ENCODE data around the gene ULK4. TPM values are rescaled to one million over a fixed set of nuclear protein-coding genes. Genes with fewer than 3 reads are reported as not detected.
"Not testable (repeated sequence)": the region's sequence is repeated elsewhere in the genome, so short reads cannot be mapped to it uniquely, and the experiment has no call there.

Gene ULK4
- total RNA-seq, 4 donors from 2014 or later: 3.2 to 18.7 (median 12.6) TPM

DNA sequence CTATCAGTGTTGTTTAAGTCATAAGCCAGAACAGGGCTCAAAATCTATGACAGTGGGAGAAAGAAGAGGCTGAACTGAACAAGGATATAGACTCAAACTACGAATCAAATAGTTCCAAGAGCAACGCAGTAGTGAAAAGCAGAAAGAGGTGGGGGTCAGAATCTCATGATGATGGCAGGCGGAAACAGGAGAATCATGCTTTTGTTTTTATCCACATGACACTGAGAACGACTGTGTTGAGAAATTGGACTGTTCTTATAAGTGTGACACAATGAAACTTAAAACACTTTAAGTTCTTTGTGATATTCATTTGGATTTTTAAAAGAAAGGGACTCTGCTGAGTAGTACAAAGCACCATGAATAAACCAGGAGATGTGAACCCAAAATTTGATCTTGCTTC, 309.4 kb downstream of the ULK4 start:
- intact Hi-C loops (cut with DNase I; ENCODE audit: low total_unique reads): no loop called here
- TF ChIP-seq, protein P1, sequence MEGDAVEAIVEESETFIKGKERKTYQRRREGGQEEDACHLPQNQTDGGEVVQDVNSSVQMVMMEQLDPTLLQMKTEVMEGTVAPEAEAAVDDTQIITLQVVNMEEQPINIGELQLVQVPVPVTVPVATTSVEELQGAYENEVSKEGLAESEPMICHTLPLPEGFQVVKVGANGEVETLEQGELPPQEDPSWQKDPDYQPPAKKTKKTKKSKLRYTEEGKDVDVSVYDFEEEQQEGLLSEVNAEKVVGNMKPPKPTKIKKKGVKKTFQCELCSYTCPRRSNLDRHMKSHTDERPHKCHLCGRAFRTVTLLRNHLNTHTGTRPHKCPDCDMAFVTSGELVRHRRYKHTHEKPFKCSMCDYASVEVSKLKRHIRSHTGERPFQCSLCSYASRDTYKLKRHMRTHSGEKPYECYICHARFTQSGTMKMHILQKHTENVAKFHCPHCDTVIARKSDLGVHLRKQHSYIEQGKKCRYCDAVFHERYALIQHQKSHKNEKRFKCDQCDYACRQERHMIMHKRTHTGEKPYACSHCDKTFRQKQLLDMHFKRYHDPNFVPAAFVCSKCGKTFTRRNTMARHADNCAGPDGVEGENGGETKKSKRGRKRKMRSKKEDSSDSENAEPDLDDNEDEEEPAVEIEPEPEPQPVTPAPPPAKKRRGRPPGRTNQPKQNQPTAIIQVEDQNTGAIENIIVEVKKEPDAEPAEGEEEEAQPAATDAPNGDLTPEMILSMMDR (IDR thresholded peaks at IDR 0.05): no peak
- TF ChIP-seq POLR2A (IDR thresholded peaks at IDR 0.05): no peak
- H3K4me3 ChIP-seq (ENCODE audit: low read depth, poor library complexity, severe bottlenecking): no peak overlapping the region
- no peak for DNase-seq (ENCODE audit: low spot score in 2 of 2)
- 74 to 85% methylated on average over 4 of the region's 4 CpGs for WGBS, 2 donors

DNA sequence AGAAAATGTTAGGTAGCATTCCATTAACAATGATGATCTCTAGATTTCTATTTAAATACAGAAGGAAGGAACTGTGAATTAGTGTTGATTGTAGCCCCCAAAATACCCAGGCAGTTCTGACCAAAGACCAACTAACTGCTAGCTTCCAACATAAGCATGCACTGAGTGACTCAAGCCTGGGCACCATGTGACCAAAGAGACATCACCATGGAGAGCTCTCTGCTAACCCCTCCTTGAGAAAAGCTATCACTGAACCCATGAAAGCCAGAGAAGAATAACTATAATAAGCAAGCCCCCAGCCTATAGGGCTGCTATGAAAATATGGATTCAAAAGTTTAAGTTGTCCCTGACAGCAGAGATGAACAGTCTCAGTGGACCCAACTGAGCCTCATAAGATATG, 310.2 kb downstream of the ULK4 start:
- H3K4me3 ChIP-seq (ENCODE audit: low read depth, poor library complexity, severe bottlenecking): no peak overlapping the region
- DNase-seq (ENCODE audit: low spot score in 2 of 2): no peak
- TF ChIP-seq, protein P1 (IDR thresholded peaks at IDR 0.05): no peak
- TF ChIP-seq POLR2A (IDR thresholded peaks at IDR 0.05): no peak
- intact Hi-C loops (cut with DNase I; ENCODE audit: low total_unique reads): no loop called here

DNA sequence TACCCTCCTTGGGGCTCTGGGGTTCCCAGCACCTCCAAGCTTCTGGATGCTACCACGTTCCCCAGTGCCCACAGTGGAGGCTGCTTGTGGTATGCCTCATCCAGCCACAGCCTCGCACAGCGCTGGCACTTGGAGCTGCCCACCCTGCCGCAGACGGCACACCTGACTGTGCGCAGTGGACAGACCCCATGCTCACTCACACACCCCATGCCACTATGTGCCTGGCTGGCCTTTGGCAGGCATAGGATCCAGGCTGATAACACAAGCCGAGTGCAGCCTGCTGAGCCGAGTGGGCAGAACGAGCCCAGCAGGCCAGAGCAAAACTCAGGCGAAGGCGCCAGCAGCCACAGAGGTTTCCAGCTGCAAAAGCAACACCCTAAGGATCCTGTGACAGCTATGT, 311.5 kb downstream of the ULK4 start:
- no peak for TF ChIP-seq POLR2A (IDR thresholded peaks at IDR 0.05)
- TF ChIP-seq, protein P1 (IDR thresholded peaks at IDR 0.05): no peak
- no peak for DNase-seq (ENCODE audit: low spot score in 2 of 2)
- 96 to 97% methylated on average over 7 to 11 of the region's 11 CpGs for WGBS, 2 donors
- intact Hi-C loops (cut with DNase I; ENCODE audit: low total_unique reads): no loop called here
- no peak overlapping the region for H3K4me3 ChIP-seq (ENCODE audit: low read depth, poor library complexity, severe bottlenecking)

DNA sequence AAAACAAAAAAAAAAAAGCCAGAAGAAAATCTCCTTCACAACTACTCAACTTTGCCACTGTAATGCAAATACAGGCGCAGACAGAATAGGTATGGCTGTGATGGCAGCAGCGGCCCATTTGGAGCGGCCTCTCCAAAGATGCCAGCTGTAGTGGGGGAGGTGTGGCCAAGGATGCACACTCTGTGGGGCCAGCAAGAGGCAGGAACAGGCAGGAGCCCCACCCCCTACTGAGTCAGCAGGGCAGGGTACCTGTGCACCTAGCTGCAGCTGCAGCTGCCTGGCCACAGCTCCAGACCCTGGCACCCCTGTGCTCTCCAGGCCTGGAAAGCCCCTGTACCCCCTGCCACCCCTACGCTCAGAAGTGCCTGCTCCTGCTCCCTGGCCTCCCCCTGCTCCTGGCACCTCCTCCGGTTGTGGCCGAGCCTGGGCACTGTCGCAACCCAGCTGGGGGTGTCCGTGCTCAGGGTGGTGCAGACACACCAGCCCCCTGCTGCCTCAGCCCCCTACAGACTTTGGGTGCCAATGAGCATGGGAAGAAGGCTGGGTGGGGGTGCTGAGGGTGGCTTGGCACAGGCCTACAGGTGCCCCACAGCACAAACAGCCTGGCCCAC, 312.7 kb downstream of the ULK4 start:
- intact Hi-C loops (cut with DNase I; ENCODE audit: low total_unique reads): no loop called here
- WGBS, 2 donors: 91 to 94% methylated on average over 6 to 8 of the region's 8 CpGs
- no peak for DNase-seq (ENCODE audit: low spot score in 2 of 2)
- no peak overlapping the region for H3K4me3 ChIP-seq (ENCODE audit: low read depth, poor library complexity, severe bottlenecking)
- TF ChIP-seq, protein P1 (IDR thresholded peaks at IDR 0.05): no peak

DNA sequence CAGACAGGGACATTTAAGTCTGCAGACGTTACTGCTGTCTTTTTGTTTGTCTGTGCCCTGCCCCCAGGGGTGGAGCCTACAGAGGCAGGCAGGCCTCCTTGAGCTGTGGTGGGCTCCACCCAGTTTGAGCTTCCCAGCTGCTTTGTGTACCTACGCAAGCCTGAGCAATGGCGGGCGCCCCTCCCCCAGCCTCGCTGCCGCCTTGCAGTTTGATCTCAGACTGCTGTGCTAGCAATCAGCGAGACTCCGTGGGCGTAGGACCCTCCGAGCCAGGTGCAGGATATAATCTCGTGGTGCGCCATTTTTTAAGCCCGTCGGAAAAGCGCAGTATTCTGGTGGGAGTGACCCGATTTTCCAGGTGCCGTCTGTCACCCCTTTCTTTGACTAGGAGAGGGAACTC, 314.2 kb downstream of the ULK4 start:
- DNase-seq (ENCODE audit: low spot score in 2 of 2); intact Hi-C loops (cut with DNase I; ENCODE audit: low total_unique reads); H3K4me3 ChIP-seq (ENCODE audit: low read depth, poor library complexity, severe bottlenecking): not testable (repeated sequence)
- 97% methylated on average over 10 to 11 of the region's 17 CpGs for WGBS, 2 donors

DNA sequence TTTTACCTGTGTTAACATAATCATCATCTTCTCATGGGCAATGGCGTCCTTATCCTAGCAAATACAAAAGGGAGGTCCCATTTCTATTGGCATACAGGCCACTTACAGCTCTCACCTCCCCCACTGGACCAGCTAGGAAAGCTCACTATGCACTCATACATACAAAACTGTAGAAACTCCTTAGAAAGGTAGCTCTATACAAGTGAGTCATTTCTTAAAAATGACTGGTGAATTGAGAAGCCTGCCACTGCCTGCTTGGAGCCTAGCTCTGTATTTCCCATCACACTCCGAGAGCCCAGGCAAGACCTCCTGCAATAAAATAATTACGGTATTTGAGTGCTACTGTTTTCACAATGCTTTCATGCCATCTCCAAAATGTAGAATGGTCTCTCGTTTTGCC, 321.8 kb downstream of the ULK4 start:
- no peak for TF ChIP-seq POLR2A (IDR thresholded peaks at IDR 0.05)
- TF ChIP-seq, protein P1 (IDR thresholded peaks at IDR 0.05): no peak
- no peak for DNase-seq (ENCODE audit: low spot score in 2 of 2)
- WGBS, 2 donors: 91 to 97% methylated on average over 4 of the region's 4 CpGs
- H3K4me3 ChIP-seq (ENCODE audit: low read depth, poor library complexity, severe bottlenecking): no peak overlapping the region
- intact Hi-C loops (cut with DNase I; ENCODE audit: low total_unique reads): no loop called here

All from lower leg skin (tissue), 4 donors.